IMR-90 (cell line): Measurements from ENCODE around the gene SRMS.

Source experiments
- CTCF ChIP-seq: conservative IDR thresholded peaks from 2 replicates; pipeline ENCODE4 v1.5.1; 2012; ENCODE audit warnings: mild to moderate bottlenecking, low read depth, low read length, improper control_type of control experiment
- FOS ChIP-seq: fragments of 150-350 bp; IDR thresholded peaks from 2 replicates; pipeline ENCODE4 v1.6.1; 2016; ENCODE audit warnings: low read depth, low read length
- POLR2A ChIP-seq: IDR thresholded peaks from 2 replicates; pipeline ENCODE4 v1.6.1; 2012; ENCODE audit warnings: mild to moderate bottlenecking, low read depth, low read length
- RFX5 ChIP-seq: IDR thresholded peaks from 2 replicates; pipeline ENCODE4 v1.8.0; 2012; ENCODE audit warnings: low read depth, mild to moderate bottlenecking, low read length, moderate library complexity
- TF ChIP-seq, protein P1 (sequence below): fragments of 150-350 bp; IDR thresholded peaks from 2 replicates; pipeline ENCODE4 v1.6.1; 2016; ENCODE audit warnings: low read depth, mild to moderate bottlenecking, low read length, moderate library complexity, borderline replicate concordance

- no peak for TF ChIP-seq POLR2A
- TF ChIP-seq, protein P1, sequence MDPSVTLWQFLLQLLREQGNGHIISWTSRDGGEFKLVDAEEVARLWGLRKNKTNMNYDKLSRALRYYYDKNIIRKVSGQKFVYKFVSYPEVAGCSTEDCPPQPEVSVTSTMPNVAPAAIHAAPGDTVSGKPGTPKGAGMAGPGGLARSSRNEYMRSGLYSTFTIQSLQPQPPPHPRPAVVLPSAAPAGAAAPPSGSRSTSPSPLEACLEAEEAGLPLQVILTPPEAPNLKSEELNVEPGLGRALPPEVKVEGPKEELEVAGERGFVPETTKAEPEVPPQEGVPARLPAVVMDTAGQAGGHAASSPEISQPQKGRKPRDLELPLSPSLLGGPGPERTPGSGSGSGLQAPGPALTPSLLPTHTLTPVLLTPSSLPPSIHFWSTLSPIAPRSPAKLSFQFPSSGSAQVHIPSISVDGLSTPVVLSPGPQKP: no peak
- TF ChIP-seq FOS: no peak
- no peak for TF ChIP-seq CTCF
- no peak for TF ChIP-seq RFX5
These were observed 41.1 kb upstream of the SRMS start for GRCh38 chr20:63588641-63589041.
